Adrenal gland (tissue), 19 donors: ENCODE measurements around the gene PSMA6. TPM values are rescaled to one million over a fixed set of nuclear protein-coding genes. Genes with fewer than 3 reads are reported as not detected.
A peak's percentile ranks its signal among the peaks of the same experiment; 100 is the strongest.

Experiments used
- DNase-seq, 7 donors: peaks; one replicate each; pipeline ENCODE4 v3.0.0-alpha.2; 2019 to 2020
- H3K27ac ChIP-seq, 5 donors: fragments of 200-600 bp; sonication (generic) in 4 of 5; 1 replicate in 3 of 5; 2 replicates in 2 of 5; pipeline versions ENCODE4 v1.5.1 to v1.8.0; 2016 to 2020; ENCODE audit warnings: mild to moderate bottlenecking in 1 of 5
- H3K27me3 ChIP-seq: fragments of 200-600 bp; 2 replicates; pipeline ENCODE4 v1.8.0; 2021
- H3K36me3 ChIP-seq, 2 donors: fragments of 200-600 bp; replicated peaks in 1 of 2; 1 replicate in 1 of 2; 2 replicates in 1 of 2; pipeline versions ENCODE4 v1.5.1 to v1.8.0; 2018 to 2022
- H3K4me1 ChIP-seq, 2 donors: fragments of 200-600 bp; replicated peaks in 1 of 2; 1 replicate in 1 of 2; 2 replicates in 1 of 2; pipeline versions ENCODE4 v1.5.1 to v1.8.0; 2018 to 2021
- H3K4me3 ChIP-seq, 4 donors: fragments of 200-600 bp; sonication (generic) in 3 of 4; one replicate each; pipeline ENCODE4 v1.5.1; 2016 to 2018
- H3K9me3 ChIP-seq, 3 donors: fragments of 200-600 bp; sonication (generic) in 1 of 3; replicated peaks in 1 of 3; 1 replicate in 2 of 3; 2 replicates in 1 of 3; pipeline versions ENCODE4 v1.5.1 to v1.8.0; 2016 to 2021
- POLR2A ChIP-seq, 2 donors: fragments of 450-650 bp; IDR thresholded peaks; one replicate each; pipeline ENCODE4 v1.6.1; 2017; ENCODE audit warnings: antibody characterized with exemption in 2 of 2, mild to moderate bottlenecking in 2 of 2, moderate library complexity in 1 of 2
- WGBS, 4 donors: extraction: QIAGEN DNeasy Blood & Tissue Kit in 2 of 4; methylation state at CpG; one replicate each; pipeline versions ENCODE4 v1.1.5 to v1.1.7; 2013 to 2017; 5-methylcytosine and 5-hydroxymethylcytosine counted together
- intact Hi-C, 2 donors: fragments of 100-400 bp; cut with DNase I; formaldehyde crosslinking; loops; one replicate each; pipeline versions ENCODE4 v1.14.1 to v1.15.0; 2022 to 2023
- long read RNA-seq, 10 donors: library from polyadenylated mRNA in 3 of 10; unstranded in 2 of 10; stranded (forward) in 1 of 10; transcript quantifications; one replicate each; pipeline ENCODE4 v2.0.0 and lab custom pipeline, GENCODE V29; 2021 to 2026
- polyA plus RNA-seq, 3 donors: library from polyadenylated mRNA; stranded (reverse); fragments of 200-250 nt in 2 of 3; fragments of 350-450 nt in 1 of 3; fragmentation: Illumina TruSeq in 1 of 3; extraction: RNeasy Lipid Tissue Mini Kit (QIAGEN cat#74804) in 1 of 3; gene quantifications; one replicate each; pipeline ENCODE4 v1.2.3, GENCODE V29; 2013 to 2014
- total RNA-seq, 9 donors: library from RNA; depleted of rRNA in 4 of 9; stranded (reverse); fragments of >200 nt in 4 of 9; fragments of 120-200 nt in 1 of 9; fragmentation: NEBNext Ultra II Directional in 1 of 9; extraction: Animal tissue kit (Norgen Biotek cat#: 25700) in 1 of 9; gene quantifications; one replicate each; pipeline versions ENCODE4 v1.1.0 to v1.2.4, GENCODE V29; 2013 to 2023
- TF ChIP-seq, protein P1 (sequence below), 6 experiments: fragments of 450-650 bp in 4 of 6; fragments of 200-600 bp in 2 of 6; sonication (generic) in 1 of 6; IDR thresholded peaks; 1 replicate in 5 of 6; 2 replicates in 1 of 6; pipeline versions ENCODE4 v1.5.1 to v1.8.0; 2016 to 2021; ENCODE audit warnings: antibody characterized with exemption in 6 of 6, mild to moderate bottlenecking in 2 of 6, moderate library complexity in 1 of 6
- donor health status: healthy with polysubstance abuse.
- donor health status: Bipolar disorder and iron deficiency.
- donor health status: DM: yes; HTN: yes; CAD: no.
- donor health status: DM: no; HTN: no; CAD: no.
- donor health status: DM: no; HTN: no; CAD: no.
- donor health status: DM: yes; HTN: yes; CAD: no.

Gene PSMA6
- total RNA-seq = 100 to 1,000 TPM; 114 to 366 (median 194) TPM
- polyA plus RNA-seq = 100 to 1,000 TPM; 119 to 393 (median 120) TPM
- long read RNA-seq, donor 1, full-length matches to known transcripts = 262 of 303 reads
- long read RNA-seq, donor 1, partial matches to known transcripts = 41 of 303 reads
- long read RNA-seq, donor 1, other reads (novel, unspliced or antisense) = 0 of 303 reads
- long read RNA-seq, donor 2, full-length matches to known transcripts = 144 of 144 reads
- long read RNA-seq, donor 2, partial matches to known transcripts = 0 of 144 reads
- long read RNA-seq, donor 2, other reads (novel, unspliced or antisense) = 0 of 144 reads
- long read RNA-seq, donor 3, full-length matches to known transcripts = 186 of 213 reads
- long read RNA-seq, donor 3, partial matches to known transcripts = 27 of 213 reads
- long read RNA-seq, donor 3, other reads (novel, unspliced or antisense) = 0 of 213 reads
- long read RNA-seq, donor 4, transcript PSMA6-201 (7 exons, 1,029 nt) = major isoform, 212 of 222 reads
- long read RNA-seq, donor 4, partial matches to known transcripts = 1 of 222 reads
- long read RNA-seq, donor 4, other reads (novel, unspliced or antisense) = 5 of 222 reads
- long read RNA-seq, donor 5, transcript PSMA6-201 (7 exons, 1,029 nt) = major isoform, 152 of 161 reads
- long read RNA-seq, donor 5, partial matches to known transcripts = 4 of 161 reads
- long read RNA-seq, donor 5, other reads (novel, unspliced or antisense) = 3 of 161 reads
- long read RNA-seq, donor 6, transcript PSMA6-201 (7 exons, 1,029 nt) = major isoform, 124 of 133 reads
- long read RNA-seq, donor 6, partial matches to known transcripts = 4 of 133 reads
- long read RNA-seq, donor 6, other reads (novel, unspliced or antisense) = 4 of 133 reads
- long read RNA-seq, donor 7, full-length matches to known transcripts = 71 of 71 reads
- long read RNA-seq, donor 7, partial matches to known transcripts = 0 of 71 reads
- long read RNA-seq, donor 7, other reads (novel, unspliced or antisense) = 0 of 71 reads
- long read RNA-seq, donor 8, full-length matches to known transcripts = 189 of 201 reads
- long read RNA-seq, donor 8, partial matches to known transcripts = 5 of 201 reads
- long read RNA-seq, donor 8, other reads (novel, unspliced or antisense) = 7 of 201 reads
- long read RNA-seq, donor 9, full-length matches to known transcripts = 137 of 137 reads
- long read RNA-seq, donor 9, partial matches to known transcripts = 0 of 137 reads
- long read RNA-seq, donor 9, other reads (novel, unspliced or antisense) = 0 of 137 reads
- long read RNA-seq, donor 10, full-length matches to known transcripts = 80 of 80 reads
- long read RNA-seq, donor 10, partial matches to known transcripts = 0 of 80 reads
- long read RNA-seq, donor 10, other reads (novel, unspliced or antisense) = 0 of 80 reads

DNA sequence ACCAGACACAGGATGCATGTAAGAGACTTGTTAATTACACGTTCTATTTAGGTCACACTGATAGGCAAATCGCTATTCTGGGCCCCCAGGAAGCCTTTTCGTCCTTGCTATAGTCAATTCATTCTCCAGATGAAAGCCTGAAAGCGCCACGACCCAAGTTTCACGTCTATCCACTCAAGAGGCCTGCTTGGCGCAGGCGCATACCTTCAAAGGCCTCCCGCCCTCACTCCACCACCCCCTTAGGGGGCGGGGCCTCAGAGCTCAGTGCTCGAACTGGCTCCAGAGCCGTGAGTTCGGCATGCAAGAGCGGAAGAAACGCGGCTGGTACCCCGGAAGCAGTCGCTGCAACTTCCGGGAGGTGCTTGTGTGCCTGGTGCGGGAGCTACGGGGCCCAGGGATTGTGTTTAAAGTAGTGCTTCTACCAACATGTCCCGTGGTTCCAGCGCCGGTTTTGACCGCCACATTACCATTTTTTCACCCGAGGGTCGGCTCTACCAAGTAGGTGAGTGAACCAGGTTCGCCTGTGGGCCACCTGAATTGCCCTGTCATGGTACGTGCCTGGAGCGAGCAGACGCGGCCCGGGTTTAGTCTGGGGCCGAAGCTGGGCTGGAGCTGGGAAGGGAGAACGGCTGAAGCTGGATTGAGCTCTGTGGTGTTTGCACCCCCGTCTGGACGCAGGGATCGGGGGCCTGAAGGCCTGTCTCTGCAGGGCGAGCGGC lies at the start of gene PSMA6:
PSMA6 (plus strand) TSS at position 332 of the 719 bp plus-strand sequence; CDS start at position 427, 95 bp downstream.
- H3K27ac ChIP-seq = peak within 1 kb of the TSS; percentile 78 to 95 (median 92)
- peaks cover 23 to 44% of the 10 kb centered on the region in 2 donors for H3K4me1 ChIP-seq

DNA sequence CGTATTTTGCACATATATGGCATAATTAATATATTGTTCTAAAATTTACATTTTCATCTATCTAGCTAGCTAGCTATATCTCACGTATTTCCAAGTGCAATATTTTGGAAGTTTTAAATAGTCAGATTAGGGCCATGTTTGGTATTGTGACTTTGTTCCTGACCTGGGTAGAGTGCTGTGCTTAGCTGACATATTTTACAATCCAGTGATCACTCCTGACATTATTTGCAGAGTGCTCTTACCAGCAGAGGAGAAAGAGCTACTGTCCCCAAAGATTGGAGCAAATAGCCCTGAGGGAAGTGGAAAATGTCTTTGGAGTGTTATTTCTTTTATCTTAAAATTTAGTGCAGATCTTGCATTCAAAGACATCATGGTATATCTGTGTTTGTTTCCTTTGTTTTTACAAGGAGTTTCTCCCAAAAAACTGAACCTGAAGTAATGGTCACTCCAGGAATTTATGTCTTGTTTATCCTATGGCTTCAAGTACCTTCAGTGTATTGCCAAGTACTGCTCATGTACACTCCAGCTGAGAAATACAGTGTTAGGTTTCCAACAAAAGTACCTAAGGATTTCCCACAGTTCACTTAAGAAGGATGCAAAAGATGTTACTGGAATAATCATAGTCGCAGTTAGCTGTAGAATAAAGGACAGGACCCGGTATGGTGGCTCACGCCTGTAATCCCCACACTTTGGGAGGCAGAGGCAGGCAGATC lies 49.4 kb upstream of the PSMA6 start:
- Histone ChIP-seq H3K36me3 (no peaks in the 10 kb centered on the region), H3K27me3 (no peaks in the 10 kb centered on the region), H3K4me1 (no peaks in the 10 kb centered on the region), H3K4me3 (no peak overlapping the region), H3K27ac (no peak overlapping the region), H3K9me3 (no peaks in the 10 kb centered on the region)
- 92 to 95% (median 94%) methylated on average over 5 of the region's 5 CpGs for WGBS, 4 donors
- intact Hi-C loops = no loop called here
- DNase-seq = no peak
- TF ChIP-seq POLR2A (IDR thresholded peaks at IDR 0.05) = no peak
- TF ChIP-seq, protein P1, sequence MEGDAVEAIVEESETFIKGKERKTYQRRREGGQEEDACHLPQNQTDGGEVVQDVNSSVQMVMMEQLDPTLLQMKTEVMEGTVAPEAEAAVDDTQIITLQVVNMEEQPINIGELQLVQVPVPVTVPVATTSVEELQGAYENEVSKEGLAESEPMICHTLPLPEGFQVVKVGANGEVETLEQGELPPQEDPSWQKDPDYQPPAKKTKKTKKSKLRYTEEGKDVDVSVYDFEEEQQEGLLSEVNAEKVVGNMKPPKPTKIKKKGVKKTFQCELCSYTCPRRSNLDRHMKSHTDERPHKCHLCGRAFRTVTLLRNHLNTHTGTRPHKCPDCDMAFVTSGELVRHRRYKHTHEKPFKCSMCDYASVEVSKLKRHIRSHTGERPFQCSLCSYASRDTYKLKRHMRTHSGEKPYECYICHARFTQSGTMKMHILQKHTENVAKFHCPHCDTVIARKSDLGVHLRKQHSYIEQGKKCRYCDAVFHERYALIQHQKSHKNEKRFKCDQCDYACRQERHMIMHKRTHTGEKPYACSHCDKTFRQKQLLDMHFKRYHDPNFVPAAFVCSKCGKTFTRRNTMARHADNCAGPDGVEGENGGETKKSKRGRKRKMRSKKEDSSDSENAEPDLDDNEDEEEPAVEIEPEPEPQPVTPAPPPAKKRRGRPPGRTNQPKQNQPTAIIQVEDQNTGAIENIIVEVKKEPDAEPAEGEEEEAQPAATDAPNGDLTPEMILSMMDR (IDR thresholded peaks at IDR 0.05) = no peak

More for the DNA sequence above, at the start of gene PSMA6:
- H3K36me3 ChIP-seq = no peaks in the 10 kb centered on the region
- peak; percentile 60 to 90 for TF ChIP-seq POLR2A (IDR thresholded peaks at IDR 0.05)
- TF ChIP-seq, protein P1 (IDR thresholded peaks at IDR 0.05) = no peak
- no peaks in the 10 kb centered on the region for H3K9me3 ChIP-seq
- peak; percentile 99 to 100 (median 99) for DNase-seq
- WGBS, 4 donors = 0% methylated on average over 8 to 40 of the region's 40 CpGs
- peak within 1 kb of the TSS; percentile 43 to 99 (median 74) for H3K4me3 ChIP-seq
- H3K27me3 ChIP-seq = no peaks in the 10 kb centered on the region
- intact Hi-C loops = no loop called here

DNA sequence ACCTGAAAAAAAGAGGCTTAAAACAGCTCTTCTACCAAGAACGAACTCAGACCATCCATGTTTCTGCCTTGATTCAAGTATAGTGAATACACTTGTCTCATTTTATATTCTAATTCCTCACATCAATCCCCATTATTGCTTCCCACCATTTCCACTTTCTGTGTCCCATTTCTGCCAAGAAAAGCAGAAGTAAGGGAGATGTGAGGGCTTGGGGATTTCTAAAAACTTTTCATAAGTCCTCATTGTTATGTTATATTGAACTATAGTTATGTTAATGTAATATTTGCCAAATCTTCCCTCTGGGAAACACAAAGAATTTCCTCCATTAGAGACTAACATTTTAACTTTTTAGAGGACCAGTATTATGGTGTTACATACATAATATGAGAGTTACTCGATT lies 48.2 kb upstream of the PSMA6 start:
- intact Hi-C loops = no loop called here
- no peak overlapping the region for H3K27ac ChIP-seq
- H3K27me3 ChIP-seq = no peaks in the 10 kb centered on the region
- no peaks in the 10 kb centered on the region for H3K4me1 ChIP-seq
- TF ChIP-seq POLR2A (IDR thresholded peaks at IDR 0.05) = no peak
- TF ChIP-seq, protein P1 (IDR thresholded peaks at IDR 0.05) = no peak
- no peaks in the 10 kb centered on the region for H3K36me3 ChIP-seq
- no peaks in the 10 kb centered on the region for H3K9me3 ChIP-seq
- WGBS, 4 donors = 81 to 90% (median 85%) methylated on average over 2 of the region's 2 CpGs
- H3K4me3 ChIP-seq = no peak overlapping the region
- DNase-seq = no peak
